HL-60/S4 treated with retinoic acid at 250 ng/mL for 4 days and 3 days (cell line): ENCODE results near the gene OGDH.

Source experiments
- in situ Hi-C: fragments of 300-500 bp; cut with MboI; formaldehyde crosslinking; loops from 2 replicates; pipeline ENCODE4 v1.7.0; 2022; ENCODE audit warnings: low sequenced_read_pairs

The OGDH gene

DNA sequence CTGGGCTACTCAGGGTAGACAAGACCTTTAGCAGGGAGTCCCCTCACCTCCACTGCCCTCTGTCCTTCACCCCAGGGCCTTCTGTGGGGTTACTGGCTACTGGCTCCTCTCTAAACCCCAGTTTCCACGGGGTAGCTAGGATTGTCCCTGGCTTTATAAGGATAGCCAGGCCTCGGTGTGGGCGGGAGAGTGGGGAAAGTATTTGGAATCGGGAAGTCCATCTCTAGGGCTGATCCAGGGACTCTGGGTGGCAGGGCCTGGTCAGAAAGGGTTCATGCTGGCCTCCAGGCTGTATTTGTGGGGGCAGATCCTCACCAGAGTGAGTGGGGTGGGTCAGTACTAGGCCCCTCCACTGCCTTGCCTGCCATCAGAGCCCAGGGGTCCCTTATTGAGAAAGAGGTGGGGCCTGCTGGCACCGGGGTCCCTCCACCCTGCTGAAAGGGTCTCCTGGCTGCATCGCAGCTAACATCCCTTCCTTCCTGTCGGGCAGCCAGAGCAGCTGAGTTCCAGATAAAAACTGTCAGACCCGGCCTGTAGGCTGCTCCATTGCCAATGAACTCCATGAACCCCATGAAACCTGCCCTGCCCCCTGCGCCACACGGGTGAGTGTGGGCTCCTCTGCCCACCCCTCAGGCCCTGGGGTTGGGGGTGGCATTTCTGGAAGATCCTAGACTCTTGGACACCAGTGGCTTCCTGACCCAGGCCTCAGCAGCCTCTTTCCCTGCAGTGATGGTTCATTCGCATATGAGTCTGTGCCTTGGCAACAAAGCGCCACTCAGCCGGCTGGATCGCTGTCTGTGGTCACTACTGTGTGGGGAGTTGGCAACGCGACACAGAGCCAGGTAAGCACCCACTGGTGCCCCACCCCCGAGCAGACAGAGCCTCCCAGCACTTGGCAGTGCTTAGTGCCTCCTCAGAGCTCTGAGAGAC is 149.5 kb downstream of the OGDH start:
- in situ Hi-C loops: no loop called here

GRCh38 chr7:44756904-44757303 is 150.5 kb downstream of the OGDH start:
- in situ Hi-C loops: no loop called here

DNA sequence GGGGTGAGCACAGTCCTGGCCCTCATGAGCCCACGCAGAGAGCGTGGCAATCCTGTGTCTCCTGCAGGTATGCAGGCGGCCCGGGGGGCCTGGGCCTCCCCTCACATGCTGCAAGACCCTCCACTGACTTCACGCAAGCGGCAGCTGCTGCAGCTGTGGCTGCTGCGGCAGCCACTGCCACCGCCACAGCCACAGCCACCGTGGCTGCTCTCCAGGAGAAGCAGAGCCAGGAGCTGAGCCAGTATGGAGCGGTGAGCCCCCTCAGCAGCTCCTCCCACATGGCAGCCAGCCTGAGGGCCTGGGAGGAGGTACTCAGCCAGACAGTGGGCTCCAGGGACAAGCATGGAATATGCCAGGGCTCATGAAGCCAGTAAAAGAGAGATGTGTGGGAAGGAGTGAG is 150.9 kb downstream of the OGDH start:
- in situ Hi-C loops: no loop called here

DNA sequence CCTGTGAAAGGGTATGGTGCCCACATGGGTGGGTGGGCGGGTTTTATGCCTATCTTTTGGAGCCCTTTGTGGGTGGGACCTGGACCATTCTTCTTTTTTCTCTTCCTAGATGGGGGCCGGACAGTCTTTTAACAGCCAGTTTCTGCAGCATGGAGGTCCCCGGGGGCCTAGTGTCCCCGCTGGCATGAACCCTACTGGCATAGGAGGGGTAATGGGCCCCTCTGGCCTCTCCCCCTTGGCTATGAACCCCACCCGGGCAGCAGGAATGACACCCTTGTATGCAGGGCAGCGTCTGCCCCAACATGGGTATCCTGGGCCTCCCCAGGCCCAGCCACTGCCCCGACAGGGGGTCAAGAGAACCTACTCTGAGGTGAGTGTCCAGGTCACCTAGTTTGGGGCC is 151.3 kb downstream of the OGDH start:
- in situ Hi-C loops: no loop called here
